DND-41 (cell line): Measurements from ENCODE around the gene RBKS.

Source experiments
- ATAC-seq: fragments of 200-7000 bp; cut with Tn5 transposase; 3 replicates; pipeline ENCODE4 v1.9.1; 2021; ENCODE audit warnings: low read depth; ENCODE audit not compliant: insufficient read depth
- DNase-seq: peaks from one replicate; pipeline ENCODE4 v3.0.0-alpha.2; 2020
- H2AFZ ChIP-seq: 2 replicates; pipeline ENCODE4 v1.6.0; 2012; ENCODE audit warnings: low read depth, low read length
- H3K27ac ChIP-seq: 2 replicates; pipeline ENCODE4 v1.5.1; 2012; ENCODE audit warnings: low read length, inconsistent platforms
- H3K27me3 ChIP-seq: fragments of 200-600 bp; sonication (generic); 2 replicates; pipeline ENCODE4 v1.6.0; 2012; ENCODE audit warnings: low read length, mild to moderate bottlenecking, inconsistent platforms; ENCODE audit not compliant: insufficient read depth, poor library complexity
- H3K36me3 ChIP-seq: 2 replicates; pipeline ENCODE4 v1.5.1; 2012; ENCODE audit warnings: low read length, inconsistent platforms; ENCODE audit not compliant: insufficient read depth
- H3K4me1 ChIP-seq: 2 replicates; pipeline ENCODE4 v1.5.1; 2012; ENCODE audit warnings: mild to moderate bottlenecking, low read length; ENCODE audit not compliant: insufficient read depth
- H3K4me2 ChIP-seq: 2 replicates; pipeline ENCODE4 v1.6.0; 2012; ENCODE audit warnings: mild to moderate bottlenecking, moderate library complexity, low read length, inconsistent platforms; ENCODE audit not compliant: insufficient read depth
- H3K4me3 ChIP-seq, 2 experiments: fragments of 200-600 bp in 1 of 2; shearing (Covaris generic) in 1 of 2; 2 replicates each; pipeline ENCODE4 v1.5.1; 2012 to 2016; ENCODE audit warnings: inconsistent platforms in 2 of 2, low read length in 2 of 2, mild to moderate bottlenecking in 2 of 2, low read depth in 1 of 2, moderate library complexity in 1 of 2
- H3K79me2 ChIP-seq: 2 replicates; pipeline ENCODE4 v1.6.0; 2012; ENCODE audit warnings: low read length, inconsistent platforms; ENCODE audit not compliant: insufficient read depth
- H3K9ac ChIP-seq: 2 replicates; pipeline ENCODE4 v1.6.0; 2012; ENCODE audit warnings: low read depth, mild to moderate bottlenecking, inconsistent platforms, low read length, moderate library complexity
- H3K9me3 ChIP-seq: 2 replicates; pipeline ENCODE4 v1.5.1; 2012; ENCODE audit warnings: low read length, moderate library complexity, mild to moderate bottlenecking, inconsistent platforms; ENCODE audit not compliant: insufficient read depth, severe bottlenecking
- H4K20me1 ChIP-seq: 2 replicates; pipeline ENCODE4 v1.6.0; 2012; ENCODE audit warnings: low read length; ENCODE audit not compliant: insufficient read depth
- CTCF ChIP-seq: IDR thresholded peaks from 2 replicates; pipeline ENCODE4 v1.5.1; 2012; ENCODE audit warnings: borderline replicate concordance, low read length, moderate library complexity, mild to moderate bottlenecking; ENCODE audit not compliant: poor library complexity, severe bottlenecking; ENCODE audit errors: extremely low read depth
- EZH2 ChIP-seq: IDR thresholded peaks from 3 replicates; pipeline ENCODE4 v1.6.1; 2012; ENCODE audit warnings: borderline replicate concordance, low read depth, mild to moderate bottlenecking, moderate library complexity, low read length, inconsistent platforms; ENCODE audit not compliant: severe bottlenecking

The RBKS gene

GRCh38 chr2:27844821-27845255, 45.3 kb downstream of the RBKS start:
- Histone ChIP-seq H3K4me3 (no peak overlapping the region), H3K4me2 (no peak overlapping the region), H3K27me3 (no peaks in the 10 kb centered on the region), H3K36me3 (no peaks in the 10 kb centered on the region), H4K20me1 (no peaks in the 10 kb centered on the region), H2AFZ (no peak overlapping the region), H3K27ac (no peak overlapping the region), H3K9me3 (no peaks in the 10 kb centered on the region), H3K4me1 (no peaks in the 10 kb centered on the region), H3K9ac (no peak overlapping the region), H3K79me2 (no peaks in the 10 kb centered on the region)
- TF ChIP-seq EZH2 (no peak), CTCF (no peak)
- ATAC-seq (no peak), DNase-seq (no peak)

DNA sequence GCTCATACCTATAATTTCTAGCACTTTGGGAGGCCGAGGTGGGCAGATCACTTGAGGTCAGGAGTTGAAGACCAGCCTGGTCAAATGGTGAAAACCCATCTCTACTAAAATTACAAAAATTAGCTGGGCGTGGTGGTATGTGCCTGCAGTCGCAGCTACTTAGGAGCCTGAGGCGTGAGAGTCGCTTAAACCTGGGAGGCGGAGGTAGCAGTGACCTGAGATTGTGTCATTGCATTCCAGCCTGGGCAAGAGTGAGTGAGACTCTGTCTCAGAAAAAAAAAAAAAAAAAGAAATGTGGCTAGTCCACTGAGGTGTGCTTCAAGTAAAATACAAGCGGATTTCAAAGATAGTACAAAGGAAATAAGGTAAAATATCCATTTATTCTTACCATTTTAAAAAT, 46.2 kb downstream of the RBKS start:
- TF ChIP-seq CTCF = no peak
- TF ChIP-seq EZH2 = no peak
- H3K4me2 ChIP-seq = no peak overlapping the region
- no peak overlapping the region for H3K4me3 ChIP-seq
- no peaks in the 10 kb centered on the region for H4K20me1 ChIP-seq
- H3K27me3 ChIP-seq = no peaks in the 10 kb centered on the region
- no peaks in the 10 kb centered on the region for H3K79me2 ChIP-seq
- H3K4me1 ChIP-seq = no peaks in the 10 kb centered on the region
- H3K36me3 ChIP-seq = no peaks in the 10 kb centered on the region
- no peak overlapping the region for H2AFZ ChIP-seq
- H3K27ac ChIP-seq = no peak overlapping the region
- ATAC-seq (no peak), DNase-seq (no peak)
- no peaks in the 10 kb centered on the region for H3K9me3 ChIP-seq
- H3K9ac ChIP-seq = no peak overlapping the region

GRCh38 chr2:27842894-27843293, 47.3 kb downstream of the RBKS start:
- Histone ChIP-seq H3K9me3 (no peaks in the 10 kb centered on the region), H3K9ac (no peak overlapping the region), H3K36me3 (no peaks in the 10 kb centered on the region), H3K4me1 (no peaks in the 10 kb centered on the region), H2AFZ (no peak overlapping the region), H3K27ac (no peak overlapping the region), H4K20me1 (no peaks in the 10 kb centered on the region), H3K4me2 (no peak overlapping the region), H3K27me3 (no peaks in the 10 kb centered on the region), H3K79me2 (no peaks in the 10 kb centered on the region), H3K4me3 (no peak overlapping the region)
- DNase-seq = no peak
- ATAC-seq = no peak
- TF ChIP-seq CTCF (no peak), EZH2 (no peak)
